AG09319 (cell line): ENCODE results near the gene NR4A3.

Experiments used
- DNase-seq: peaks from one replicate; pipeline ENCODE4 v3.0.0-alpha.2; 2010; ENCODE audit warnings: low read depth; ENCODE audit errors: extremely low read depth
- CTCF ChIP-seq: IDR thresholded peaks from 2 replicates; pipeline ENCODE4 v1.5.1; 2011; ENCODE audit warnings: low read depth, mild to moderate bottlenecking, inconsistent platforms, low read length, moderate library complexity

Gene NR4A3

GRCh38 chr9:99814359-99814758 lies 7.3 kb upstream of the NR4A3 start:
- no peak for DNase-seq
- TF ChIP-seq CTCF = no peak

- no peak for DNase-seq
These were observed 5.3 kb upstream of the NR4A3 start for GRCh38 chr9:99816392-99816791.

GRCh38 chr9:99818500-99818899 lies 3.2 kb upstream of the NR4A3 start:
- DNase-seq = no peak
- TF ChIP-seq CTCF = no peak

More at GRCh38 chr9:99816392-99816791, 5.3 kb upstream of the NR4A3 start:
- no peak for TF ChIP-seq CTCF

GRCh38 chr9:99819123-99819855 lies 2.4 kb upstream of the NR4A3 start:
- DNase-seq = peak; percentile 85

GRCh38 chr9:99819856-99820684 lies 1.6 kb upstream of the NR4A3 start:
- peak; percentile 30 for TF ChIP-seq CTCF

More at GRCh38 chr9:99819123-99819855, 2.4 kb upstream of the NR4A3 start:
- no peak; the same call in 1 of the 2 replicates for TF ChIP-seq CTCF

GRCh38 chr9:99820685-99821395 lies 845 bp upstream of the NR4A3 start:
- DNase-seq = peak; percentile 73
- TF ChIP-seq CTCF = no peak

More at GRCh38 chr9:99819856-99820684, 1.6 kb upstream of the NR4A3 start:
- DNase-seq = peak; percentile 89
